ENCODE data around the gene CDH23. TPM values are rescaled to one million over a fixed set of nuclear protein-coding genes. Genes with fewer than 3 reads are reported as not detected.

Gene CDH23
- total RNA-seq, 2 experiments from 2014 or later, result 4.6 to 5.2 TPM

DNA sequence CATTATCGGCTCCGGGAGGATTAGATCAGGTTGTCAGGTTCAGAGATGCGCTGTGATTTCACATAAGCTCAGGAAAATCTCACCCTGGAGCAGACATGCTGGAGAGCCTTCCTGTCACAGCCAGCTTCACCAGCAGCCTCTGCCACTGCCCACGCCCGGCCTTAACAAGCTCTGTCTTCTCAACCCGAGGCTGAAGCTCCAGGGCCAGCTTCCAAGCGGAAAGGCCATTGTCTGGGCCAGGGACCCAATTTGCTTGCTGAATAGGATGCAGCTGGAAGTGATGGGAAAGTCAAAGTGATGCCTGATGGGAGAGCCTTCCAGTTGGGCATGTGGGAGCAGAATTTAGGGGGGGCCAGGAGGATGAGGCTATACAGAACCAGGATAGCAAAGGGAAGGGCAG, 286.6 kb downstream of the CDH23 start:
- peaks cover 0 to 16% of the 10 kb centered on the region in 2 experiments for H3K9me3 ChIP-seq (ENCODE audit: control insufficient read depth in 1 of 2, insufficient read depth in 1 of 2, low read length in 2 of 2)
- POLR2A ChIA-PET, result no interaction called here
- peaks cover 4% of the 10 kb centered on the region for H3K4me1 ChIP-seq (ENCODE audit: insufficient read depth, low read length)
- H3K27ac ChIP-seq (ENCODE audit: low read depth in 1 of 2, low read length in 2 of 2), result no peak overlapping the region
- intact Hi-C loops (cut with DNase I, micrococcal nuclease), result no loop called here
- CTCF ChIA-PET, result no interaction called here
- DNase-seq, result no peak
- H3K36me3 Mint-ChIP-seq (ENCODE audit: low read depth), result no peaks in the 10 kb centered on the region
- H3K4me3 Mint-ChIP-seq, result no peak overlapping the region
- no peaks in the 10 kb centered on the region for H3K4me1 Mint-ChIP-seq (ENCODE audit: low read depth)
- no peaks in the 10 kb centered on the region for H3K36me3 ChIP-seq (ENCODE audit: insufficient read depth, low read length)
- H3K27me3 Mint-ChIP-seq, result no peaks in the 10 kb centered on the region
- TF ChIP-seq, protein P1, sequence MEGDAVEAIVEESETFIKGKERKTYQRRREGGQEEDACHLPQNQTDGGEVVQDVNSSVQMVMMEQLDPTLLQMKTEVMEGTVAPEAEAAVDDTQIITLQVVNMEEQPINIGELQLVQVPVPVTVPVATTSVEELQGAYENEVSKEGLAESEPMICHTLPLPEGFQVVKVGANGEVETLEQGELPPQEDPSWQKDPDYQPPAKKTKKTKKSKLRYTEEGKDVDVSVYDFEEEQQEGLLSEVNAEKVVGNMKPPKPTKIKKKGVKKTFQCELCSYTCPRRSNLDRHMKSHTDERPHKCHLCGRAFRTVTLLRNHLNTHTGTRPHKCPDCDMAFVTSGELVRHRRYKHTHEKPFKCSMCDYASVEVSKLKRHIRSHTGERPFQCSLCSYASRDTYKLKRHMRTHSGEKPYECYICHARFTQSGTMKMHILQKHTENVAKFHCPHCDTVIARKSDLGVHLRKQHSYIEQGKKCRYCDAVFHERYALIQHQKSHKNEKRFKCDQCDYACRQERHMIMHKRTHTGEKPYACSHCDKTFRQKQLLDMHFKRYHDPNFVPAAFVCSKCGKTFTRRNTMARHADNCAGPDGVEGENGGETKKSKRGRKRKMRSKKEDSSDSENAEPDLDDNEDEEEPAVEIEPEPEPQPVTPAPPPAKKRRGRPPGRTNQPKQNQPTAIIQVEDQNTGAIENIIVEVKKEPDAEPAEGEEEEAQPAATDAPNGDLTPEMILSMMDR (IDR thresholded peaks at IDR 0.05), result no peak
- H3K27ac Mint-ChIP-seq, result no peak overlapping the region
- H3K4me3 ChIP-seq (ENCODE audit: low read length), result no peak overlapping the region
- ATAC-seq (ENCODE audit: poor library complexity), result no peak
- H3K9me3 Mint-ChIP-seq, result peaks cover 3% of the 10 kb centered on the region
- H3K27me3 ChIP-seq (ENCODE audit: control insufficient read depth in 1 of 2, insufficient read depth in 2 of 2, low read length in 2 of 2), result peaks cover 0 to 2% of the 10 kb centered on the region in 2 experiments

DNA sequence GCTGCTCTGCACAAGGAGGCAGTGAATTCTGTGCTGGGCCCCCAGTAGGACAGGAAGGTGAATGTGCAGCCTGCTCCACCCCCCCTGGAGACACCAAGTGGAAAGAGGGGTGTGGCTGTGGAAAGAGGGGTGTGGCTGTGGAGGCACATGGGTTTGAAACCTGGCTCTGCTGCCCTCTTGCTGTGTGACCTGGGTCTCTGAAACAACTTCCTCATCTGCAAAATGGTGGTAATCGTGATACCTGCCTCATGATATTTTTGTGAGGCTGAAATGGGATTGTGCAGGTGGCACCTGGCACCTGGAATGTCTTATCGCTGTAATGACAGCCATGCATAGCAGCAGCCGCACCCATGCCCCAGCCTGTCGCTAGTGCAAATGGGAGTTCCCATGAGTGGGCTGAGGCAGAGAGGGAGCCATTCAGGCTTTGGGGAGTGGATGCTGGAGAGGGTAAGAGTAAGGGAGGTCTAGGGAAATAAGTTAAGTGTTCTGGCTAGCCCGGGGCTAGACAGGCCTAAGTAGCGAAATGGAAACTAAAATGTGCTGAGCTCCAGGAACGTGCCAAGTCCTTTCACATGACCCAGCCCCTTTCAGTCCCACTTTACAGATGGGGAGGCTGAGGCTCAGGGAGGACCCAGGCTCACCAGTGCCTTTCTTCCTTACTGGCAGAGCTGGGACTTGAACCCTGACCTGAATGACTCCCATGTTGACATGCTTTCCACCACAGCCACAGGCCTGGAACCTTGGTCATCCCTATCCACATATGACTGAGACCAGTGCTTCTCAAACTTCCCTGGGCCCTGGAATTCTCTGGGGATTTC, 287.8 kb downstream of the CDH23 start:
- no peaks in the 10 kb centered on the region for H3K27me3 Mint-ChIP-seq
- H3K36me3 ChIP-seq (ENCODE audit: insufficient read depth, low read length), result no peaks in the 10 kb centered on the region
- no peak overlapping the region for H3K4me3 Mint-ChIP-seq
- ChIA-PET POLR2A (no interaction called here), CTCF (no interaction called here)
- peaks cover 3% of the 10 kb centered on the region for H3K9me3 Mint-ChIP-seq
- H3K4me1 ChIP-seq (ENCODE audit: insufficient read depth, low read length), result peaks cover 4% of the 10 kb centered on the region
- no peaks in the 10 kb centered on the region for H3K36me3 Mint-ChIP-seq (ENCODE audit: low read depth)
- H3K27ac ChIP-seq (ENCODE audit: low read depth in 1 of 2, low read length in 2 of 2), result no peak overlapping the region
- no peaks in the 10 kb centered on the region for H3K27me3 ChIP-seq (ENCODE audit: control insufficient read depth in 1 of 2, insufficient read depth in 2 of 2, low read length in 2 of 2)
- no peak overlapping the region for H3K4me3 ChIP-seq (ENCODE audit: low read length)
- DNase-seq, result peak in 3 of 14 experiments; percentile 13 to 44 (median 32)
- H3K9me3 ChIP-seq (ENCODE audit: control insufficient read depth in 1 of 2, insufficient read depth in 1 of 2, low read length in 2 of 2), result peaks cover 0 to 28% of the 10 kb centered on the region in 2 experiments
- H3K4me1 Mint-ChIP-seq (ENCODE audit: low read depth), result no peaks in the 10 kb centered on the region
- intact Hi-C loops (cut with DNase I, micrococcal nuclease), result no loop called here
- H3K27ac Mint-ChIP-seq, result no peak overlapping the region
- TF ChIP-seq, protein P1 (IDR thresholded peaks at IDR 0.05), result no peak
- no peak for ATAC-seq (ENCODE audit: poor library complexity)

DNA sequence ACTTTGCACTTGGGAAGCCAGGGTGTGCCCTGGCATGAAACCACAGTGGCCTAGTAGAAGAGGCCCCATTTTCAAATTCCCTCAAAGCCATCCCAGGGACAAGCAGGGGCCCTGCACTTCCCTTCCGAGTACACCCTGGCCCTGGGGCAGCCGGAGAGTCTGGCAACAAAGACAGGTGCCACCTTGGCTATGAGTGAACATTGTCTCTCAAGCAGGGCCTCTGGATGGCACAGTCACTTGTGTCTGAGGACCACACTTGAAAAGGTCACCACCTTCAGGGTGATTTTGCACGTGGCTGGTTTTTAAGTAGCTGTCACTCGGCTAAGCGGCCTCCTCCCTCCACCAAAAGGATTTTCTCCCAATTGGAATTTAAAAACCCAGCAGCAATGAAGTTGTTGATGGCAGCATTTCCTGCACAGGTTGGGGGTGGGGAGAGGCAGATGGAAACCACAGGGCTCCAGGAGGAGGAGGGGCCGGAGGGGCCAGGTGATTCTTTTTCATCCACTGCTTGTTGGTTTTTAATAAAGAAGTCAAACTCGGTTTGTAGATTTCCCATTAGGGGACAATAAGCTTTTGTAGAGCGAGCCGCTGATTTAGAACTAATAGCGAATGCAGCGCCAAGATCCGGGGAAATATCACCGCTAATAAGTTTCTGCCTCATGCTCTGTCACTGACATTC, 289.0 kb downstream of the CDH23 start:
- H3K4me3 ChIP-seq (ENCODE audit: low read length), result no peak overlapping the region
- no peaks in the 10 kb centered on the region for H3K4me1 Mint-ChIP-seq (ENCODE audit: low read depth)
- ChIA-PET CTCF (no interaction called here), POLR2A (interaction anchor here (0.6 kb wide), 1 partner anchor 26 kb away, joined by 3 read pairs; no protein-coding TSS in a partner anchor)
- no peaks in the 10 kb centered on the region for H3K36me3 Mint-ChIP-seq (ENCODE audit: low read depth)
- peaks cover 0 to 30% of the 10 kb centered on the region in 2 experiments for H3K9me3 ChIP-seq (ENCODE audit: control insufficient read depth in 1 of 2, insufficient read depth in 1 of 2, low read length in 2 of 2)
- TF ChIP-seq, protein P1 (IDR thresholded peaks at IDR 0.05), result no peak
- no peak overlapping the region for H3K4me3 Mint-ChIP-seq
- H3K27me3 Mint-ChIP-seq, result no peaks in the 10 kb centered on the region
- no peak overlapping the region for H3K27ac Mint-ChIP-seq
- peaks cover 3% of the 10 kb centered on the region for H3K9me3 Mint-ChIP-seq
- ATAC-seq (ENCODE audit: poor library complexity), result no peak
- H3K27me3 ChIP-seq (ENCODE audit: control insufficient read depth in 1 of 2, insufficient read depth in 2 of 2, low read length in 2 of 2), result no peaks in the 10 kb centered on the region
- DNase-seq, result no peak
- peaks cover 4% of the 10 kb centered on the region for H3K4me1 ChIP-seq (ENCODE audit: insufficient read depth, low read length)
- intact Hi-C loops (cut with DNase I, micrococcal nuclease), result no loop called here
- H3K36me3 ChIP-seq (ENCODE audit: insufficient read depth, low read length), result no peaks in the 10 kb centered on the region
- no peak overlapping the region for H3K27ac ChIP-seq (ENCODE audit: low read depth in 1 of 2, low read length in 2 of 2)
